ENCODE measurements around the gene ELK3.

- no peak for TF ChIP-seq POLR2AphosphoS5 (IDR thresholded peaks at IDR 0.05; ENCODE audit: low read depth, low read length)
- no peak for TF ChIP-seq USF2 (IDR thresholded peaks at IDR 0.05; ENCODE audit: borderline replicate concordance, low read depth, low read length)
- no peak for TF ChIP-seq CTCF (IDR thresholded peaks at IDR 0.05)
- TF ChIP-seq FOXJ3 (CRISPR knock-in tag; IDR thresholded peaks at IDR 0.05): no peak
Measured at GRCh38 chr12:96300064-96300463, 105.9 kb downstream of the ELK3 start.

Data from SK-N-SH (cell line).